GM10266 (cell line): ENCODE results near the gene JMJD1C.
A peak's percentile ranks its signal among the peaks of the same experiment; 100 is the strongest.

Experiments used
- DNase-seq: peaks from one replicate; pipeline ENCODE4 v3.0.0; 2012; ENCODE audit errors: extremely low spot score
- CTCF ChIP-seq: IDR thresholded peaks from 2 replicates; pipeline ENCODE4 v1.5.1; 2012; ENCODE audit warnings: mild to moderate bottlenecking, low read depth; ENCODE audit not compliant: control insufficient read depth, insufficient read depth; ENCODE audit errors: missing control alignments

The JMJD1C gene

GRCh38 chr10:63268798-63269503, 196.8 kb downstream of the JMJD1C start:
- TF ChIP-seq CTCF, result no peak
- DNase-seq, result peak; percentile 70

- no peak for DNase-seq
- no peak for TF ChIP-seq CTCF
Observed at GRCh38 chr10:63268149-63268797, 197.5 kb downstream of the JMJD1C start.

- DNase-seq, result no peak
- TF ChIP-seq CTCF, result no peak
Observed at GRCh38 chr10:63267414-63268148, 198.2 kb downstream of the JMJD1C start.

- DNase-seq, result no peak
- TF ChIP-seq CTCF, result no peak
Observed at GRCh38 chr10:63266391-63267316, 199.1 kb downstream of the JMJD1C start.

- DNase-seq, result no peak
- TF ChIP-seq CTCF, result no peak
Observed at GRCh38 chr10:63265683-63266235, 200.0 kb downstream of the JMJD1C start.

- no peak for DNase-seq
- no peak for TF ChIP-seq CTCF
Observed at GRCh38 chr10:63265222-63265617, 200.6 kb downstream of the JMJD1C start.
